ENCODE measurements around the gene OR6C75.

DNA sequence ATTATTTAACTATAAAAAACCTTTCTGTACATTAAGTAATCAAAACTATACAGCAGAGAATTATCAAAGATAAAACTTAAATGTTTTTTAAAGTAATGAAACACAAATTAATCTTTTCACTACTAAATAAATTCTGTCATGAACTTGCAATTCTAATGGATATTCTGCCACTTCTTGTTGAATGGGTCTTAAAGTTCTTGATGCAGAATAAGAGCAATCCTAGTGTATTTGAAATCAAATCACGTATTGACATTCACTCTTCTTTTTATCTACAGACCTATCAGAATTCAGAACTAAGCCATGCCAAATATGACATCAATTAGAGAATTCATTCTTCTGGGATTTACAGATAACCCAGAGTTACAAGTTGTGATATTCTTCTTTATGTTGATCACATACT is 37.5 kb downstream of the OR6C75 start, which contains the start of gene OR6C65:
- TF ChIP-seq, protein P1, sequence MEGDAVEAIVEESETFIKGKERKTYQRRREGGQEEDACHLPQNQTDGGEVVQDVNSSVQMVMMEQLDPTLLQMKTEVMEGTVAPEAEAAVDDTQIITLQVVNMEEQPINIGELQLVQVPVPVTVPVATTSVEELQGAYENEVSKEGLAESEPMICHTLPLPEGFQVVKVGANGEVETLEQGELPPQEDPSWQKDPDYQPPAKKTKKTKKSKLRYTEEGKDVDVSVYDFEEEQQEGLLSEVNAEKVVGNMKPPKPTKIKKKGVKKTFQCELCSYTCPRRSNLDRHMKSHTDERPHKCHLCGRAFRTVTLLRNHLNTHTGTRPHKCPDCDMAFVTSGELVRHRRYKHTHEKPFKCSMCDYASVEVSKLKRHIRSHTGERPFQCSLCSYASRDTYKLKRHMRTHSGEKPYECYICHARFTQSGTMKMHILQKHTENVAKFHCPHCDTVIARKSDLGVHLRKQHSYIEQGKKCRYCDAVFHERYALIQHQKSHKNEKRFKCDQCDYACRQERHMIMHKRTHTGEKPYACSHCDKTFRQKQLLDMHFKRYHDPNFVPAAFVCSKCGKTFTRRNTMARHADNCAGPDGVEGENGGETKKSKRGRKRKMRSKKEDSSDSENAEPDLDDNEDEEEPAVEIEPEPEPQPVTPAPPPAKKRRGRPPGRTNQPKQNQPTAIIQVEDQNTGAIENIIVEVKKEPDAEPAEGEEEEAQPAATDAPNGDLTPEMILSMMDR (IDR thresholded peaks at IDR 0.05): no peak
- no peak for TF ChIP-seq POLR2A (IDR thresholded peaks at IDR 0.05)
